Measurements from ENCODE around the gene PRKCE. TPM values are rescaled to one million over a fixed set of nuclear protein-coding genes. Genes with fewer than 3 reads are reported as not detected.

Gene PRKCE
- total RNA-seq, 1 experiment from 2014 or later = 1.3 TPM

- H2BK20ac ChIP-seq (ENCODE audit: low read depth, low read length, poor library complexity, severe bottlenecking) = no peak overlapping the region
- H4K8ac ChIP-seq (replicated peaks; ENCODE audit: insufficient read length, low read depth, low read length) = no peak overlapping the region
- H2BK120ac ChIP-seq (ENCODE audit: low read depth, low read length, poor library complexity, severe bottlenecking) = no peak overlapping the region
- no peak overlapping the region for H3K4me3 Mint-ChIP-seq
- H2BK12ac ChIP-seq (ENCODE audit: insufficient read length, low read depth, low read length) = no peak overlapping the region
- no peaks in the 10 kb centered on the region for H3K23me2 ChIP-seq (ENCODE audit: insufficient read length, low read depth, low read length, poor library complexity, severe bottlenecking)
- no peaks in the 10 kb centered on the region for H3K9me3 Mint-ChIP-seq
- no peaks in the 10 kb centered on the region for H3K79me1 ChIP-seq (ENCODE audit: insufficient read depth, low read depth, low read length, poor library complexity, severe bottlenecking)
- H3K79me2 ChIP-seq (ENCODE audit: insufficient read depth, low read length) = no peaks in the 10 kb centered on the region
- no peaks in the 10 kb centered on the region for H3K36me3 Mint-ChIP-seq (ENCODE audit: insufficient read depth in 1 of 3, low read depth in 3 of 3)
- no peak overlapping the region for H3K27ac ChIP-seq (ENCODE audit: insufficient read length, low read depth, low read length)
- no peaks in the 10 kb centered on the region for H3K9me3 ChIP-seq (ENCODE audit: control insufficient read depth, low read depth, low read length)
- no peak overlapping the region for H4K5ac ChIP-seq (ENCODE audit: insufficient read length, low read depth, low read length)
- no peak for DNase-seq
- H3K56ac ChIP-seq (ENCODE audit: insufficient read length, low read depth, low read length) = no peak overlapping the region
- H3K14ac ChIP-seq (ENCODE audit: insufficient read depth, low read length) = no peak overlapping the region
- H3K9ac ChIP-seq (ENCODE audit: extremely low read depth, insufficient read length, low read length) = no peak overlapping the region
- H3K4me1 ChIP-seq (ENCODE audit: insufficient read depth, low read length) = no peaks in the 10 kb centered on the region
- H2AK5ac ChIP-seq (ENCODE audit: insufficient read length, low read length) = no peak overlapping the region
- no peak overlapping the region for H3K4ac ChIP-seq (ENCODE audit: low read depth, low read length)
- H3K27me3 ChIP-seq (ENCODE audit: insufficient read depth, low read length) = no peaks in the 10 kb centered on the region
- whole genome bisulfite sequencing (ENCODE audit: extremely low coverage, insufficient read length, low lambda C conversion rate) = no CpG with 5 or more reads among the region's 3 CpGs
- H3T11ph ChIP-seq (ENCODE audit: low read length) = no peak overlapping the region
- H2AFZ ChIP-seq (ENCODE audit: low read length) = no peak overlapping the region
- no peak overlapping the region for H4K91ac ChIP-seq (ENCODE audit: insufficient read length, low read depth, low read length)
- no peak overlapping the region for H3K23ac ChIP-seq (ENCODE audit: insufficient read length, low read depth, low read length)
- H2BK5ac ChIP-seq (ENCODE audit: insufficient read length, low read length) = no peak overlapping the region
- peaks cover 2 to 4% of the 10 kb centered on the region in 2 experiments; a peak in 3 of 4 replicates for H3K4me1 Mint-ChIP-seq
- peak overlapping the region; percentile 33 for H3K18ac ChIP-seq (ENCODE audit: insufficient read length, low read depth, low read length)
- no peak overlapping the region for H3K4me2 ChIP-seq (ENCODE audit: insufficient read depth, insufficient read length, low read length)
- H4K20me1 ChIP-seq (ENCODE audit: control insufficient read depth, insufficient read depth, insufficient read length) = no peaks in the 10 kb centered on the region
- no peak overlapping the region for H2BK15ac ChIP-seq (ENCODE audit: low read depth, low read length)
- H3K27me3 Mint-ChIP-seq (ENCODE audit: low read depth) = peaks cover 8% of the 10 kb centered on the region; the same call in 1 of the 2 replicates
- TF ChIP-seq CTCF (conservative IDR thresholded peaks at IDR 0.05) = no peak
- H3K27ac Mint-ChIP-seq = no peak overlapping the region
These were observed 193.5 kb downstream of the PRKCE start for GRCh38 chr2:45844796-45845457.
